GM12801 (cell line): Measurements from ENCODE around the gene TNC.

ENCODE experiments used
- TF ChIP-seq, protein P1 (sequence below): IDR thresholded peaks from one replicate; pipeline ENCODE4 v1.5.1; 2011; ENCODE audit warnings: control low read depth; ENCODE audit not compliant: insufficient read length; ENCODE audit errors: extremely low read depth

The TNC gene

DNA sequence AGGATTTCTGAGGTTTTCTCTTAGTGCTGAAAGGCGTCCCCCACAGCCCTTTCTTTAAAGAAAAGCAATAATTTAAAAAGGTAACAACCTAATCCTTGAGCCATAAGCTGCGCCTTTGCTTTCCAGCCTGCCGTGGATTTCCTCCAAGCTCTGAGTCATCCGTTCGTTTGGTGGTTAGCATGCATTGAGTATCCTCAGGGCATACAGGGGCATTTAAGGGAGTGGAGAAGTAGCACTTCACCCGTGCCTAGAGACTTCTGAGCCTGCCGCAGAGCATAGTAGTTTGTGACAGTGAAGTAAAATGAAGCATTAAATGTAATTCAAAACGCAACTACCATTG lies 892 bp upstream of the TNC start:
- TF ChIP-seq, protein P1, sequence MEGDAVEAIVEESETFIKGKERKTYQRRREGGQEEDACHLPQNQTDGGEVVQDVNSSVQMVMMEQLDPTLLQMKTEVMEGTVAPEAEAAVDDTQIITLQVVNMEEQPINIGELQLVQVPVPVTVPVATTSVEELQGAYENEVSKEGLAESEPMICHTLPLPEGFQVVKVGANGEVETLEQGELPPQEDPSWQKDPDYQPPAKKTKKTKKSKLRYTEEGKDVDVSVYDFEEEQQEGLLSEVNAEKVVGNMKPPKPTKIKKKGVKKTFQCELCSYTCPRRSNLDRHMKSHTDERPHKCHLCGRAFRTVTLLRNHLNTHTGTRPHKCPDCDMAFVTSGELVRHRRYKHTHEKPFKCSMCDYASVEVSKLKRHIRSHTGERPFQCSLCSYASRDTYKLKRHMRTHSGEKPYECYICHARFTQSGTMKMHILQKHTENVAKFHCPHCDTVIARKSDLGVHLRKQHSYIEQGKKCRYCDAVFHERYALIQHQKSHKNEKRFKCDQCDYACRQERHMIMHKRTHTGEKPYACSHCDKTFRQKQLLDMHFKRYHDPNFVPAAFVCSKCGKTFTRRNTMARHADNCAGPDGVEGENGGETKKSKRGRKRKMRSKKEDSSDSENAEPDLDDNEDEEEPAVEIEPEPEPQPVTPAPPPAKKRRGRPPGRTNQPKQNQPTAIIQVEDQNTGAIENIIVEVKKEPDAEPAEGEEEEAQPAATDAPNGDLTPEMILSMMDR: no peak

DNA sequence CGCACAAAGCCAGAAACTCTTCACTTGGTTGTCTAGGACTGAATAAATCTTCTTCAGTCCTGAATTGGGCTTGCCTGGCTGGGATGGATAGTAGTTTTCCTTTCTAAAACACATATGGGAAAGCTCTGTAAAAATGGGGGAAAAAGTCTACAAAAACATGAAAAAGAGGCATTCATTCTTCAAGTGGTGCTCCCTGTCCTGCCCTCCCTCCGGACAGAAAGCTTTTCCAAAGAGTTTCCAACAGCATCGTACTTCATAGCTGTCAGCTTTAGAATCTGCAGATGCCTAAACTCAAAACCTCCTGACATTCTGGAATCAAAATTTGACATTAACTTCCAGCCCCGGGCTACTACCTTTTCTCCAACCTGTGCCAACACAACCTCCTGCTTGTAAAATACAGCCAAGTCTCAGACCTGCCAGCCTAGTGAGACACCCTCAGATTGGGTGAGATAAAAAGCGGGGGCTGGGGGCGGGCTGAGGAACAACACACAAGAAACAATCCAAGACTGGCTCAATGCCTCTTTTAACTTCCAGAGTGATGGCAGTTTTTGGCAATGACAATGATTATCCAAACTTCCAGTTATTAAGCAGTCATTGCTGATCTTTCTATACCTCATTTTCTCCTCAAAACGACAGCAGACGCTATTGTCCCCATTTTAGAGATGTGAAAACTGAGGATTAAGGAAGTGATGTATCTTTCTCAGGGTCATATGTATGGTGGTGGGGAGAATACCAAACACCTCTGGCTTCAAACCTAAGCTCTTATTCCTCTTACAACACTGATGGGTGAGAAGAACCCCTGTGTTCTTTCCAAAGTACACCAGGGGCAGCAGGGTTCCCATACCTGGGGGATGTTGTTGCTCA lies 1.3 kb downstream of the TNC start:
- TF ChIP-seq, protein P1: no peak

DNA sequence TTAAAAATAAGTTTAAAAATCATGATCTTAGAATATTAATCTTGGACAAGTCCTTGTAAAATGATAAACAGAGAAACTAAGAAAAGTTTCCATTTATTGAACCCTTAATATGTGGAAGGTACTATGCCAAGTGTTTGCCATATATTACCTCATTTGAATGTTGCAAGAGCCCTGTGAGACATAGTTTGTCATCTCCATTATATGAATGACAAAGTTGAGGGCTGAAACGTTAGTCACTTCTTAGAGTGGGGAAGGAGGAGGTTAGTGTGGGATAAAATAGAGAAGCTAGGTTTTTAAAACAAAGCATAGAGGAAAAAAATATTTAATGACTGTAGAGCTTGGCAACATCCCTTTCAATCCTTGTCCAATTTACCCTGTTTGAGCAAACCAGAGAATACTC lies 2.0 kb downstream of the TNC start:
- TF ChIP-seq, protein P1: no peak

DNA sequence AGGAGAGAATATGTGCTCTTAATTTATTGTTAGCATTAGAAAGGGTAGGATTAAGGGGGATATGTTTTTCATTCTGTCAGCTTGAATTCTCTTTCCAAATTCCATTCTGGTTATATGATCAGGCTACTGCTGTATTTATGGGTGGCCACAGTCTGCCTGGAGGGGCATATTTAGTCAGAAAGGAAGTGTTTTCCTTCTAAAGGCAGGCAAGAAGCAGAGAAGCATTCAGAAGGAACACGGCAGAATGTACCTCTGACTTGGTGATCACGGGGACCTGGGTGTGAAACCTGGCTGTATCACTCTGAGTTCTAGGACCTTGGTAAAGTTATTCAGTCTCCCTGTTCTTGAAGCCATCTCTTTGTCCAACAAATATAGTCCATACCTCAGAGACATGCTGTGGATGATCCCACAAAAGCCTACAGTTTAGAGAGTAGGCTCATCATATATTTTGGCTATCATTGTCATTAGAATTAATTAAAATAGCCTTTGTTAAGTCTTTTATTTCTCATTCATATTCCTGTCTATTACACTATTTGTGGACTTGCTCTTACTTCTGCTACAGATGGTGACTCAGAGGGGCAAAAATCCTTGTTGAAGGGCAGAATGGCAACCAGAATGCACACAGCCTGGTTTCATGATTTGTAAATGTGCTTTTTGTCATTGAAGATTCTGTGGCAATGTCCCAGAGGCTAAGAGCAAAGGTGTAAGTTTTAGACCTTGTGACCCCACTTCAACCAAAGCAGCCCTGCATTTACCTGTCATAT lies 2.7 kb downstream of the TNC start:
- TF ChIP-seq, protein P1: no peak

DNA sequence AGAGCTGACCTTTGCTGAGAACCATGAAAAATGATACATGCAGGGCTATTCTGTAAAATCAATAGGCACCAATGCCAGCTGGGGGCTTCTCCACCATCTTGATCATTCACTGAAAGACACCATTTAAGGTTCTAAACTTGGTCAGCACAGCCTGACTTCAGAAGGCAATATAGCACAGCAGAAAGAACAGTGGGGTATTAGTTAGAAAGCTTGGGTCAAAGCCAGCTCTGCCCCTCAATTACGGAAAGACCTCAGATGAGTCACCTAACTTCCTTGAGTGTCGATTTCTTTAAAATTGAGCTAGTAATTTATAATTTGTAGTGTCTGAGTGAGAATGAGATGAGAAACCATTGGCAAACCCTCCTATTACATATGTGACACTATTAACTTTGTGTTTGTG lies 3.4 kb downstream of the TNC start:
- TF ChIP-seq, protein P1: no peak

DNA sequence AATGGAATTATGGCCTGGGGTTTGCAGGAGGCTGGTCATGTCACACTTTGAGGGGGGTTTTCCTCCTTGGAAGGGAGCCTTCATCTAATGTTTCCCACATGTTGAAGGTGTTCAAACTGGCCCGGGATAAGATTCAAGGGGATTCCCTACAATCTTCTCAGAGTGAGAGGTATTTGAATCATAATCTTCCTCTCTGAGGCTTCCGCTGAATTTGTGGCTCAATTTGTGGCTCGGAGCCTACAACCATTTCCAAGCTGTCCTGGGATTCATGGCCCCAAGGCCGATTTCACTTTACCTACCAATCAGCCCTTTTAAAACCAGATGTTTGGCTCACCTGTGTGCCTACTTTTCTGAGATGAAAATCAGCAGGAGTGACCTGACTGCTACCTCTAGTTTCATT lies 3.9 kb downstream of the TNC start:
- TF ChIP-seq, protein P1: no peak

DNA sequence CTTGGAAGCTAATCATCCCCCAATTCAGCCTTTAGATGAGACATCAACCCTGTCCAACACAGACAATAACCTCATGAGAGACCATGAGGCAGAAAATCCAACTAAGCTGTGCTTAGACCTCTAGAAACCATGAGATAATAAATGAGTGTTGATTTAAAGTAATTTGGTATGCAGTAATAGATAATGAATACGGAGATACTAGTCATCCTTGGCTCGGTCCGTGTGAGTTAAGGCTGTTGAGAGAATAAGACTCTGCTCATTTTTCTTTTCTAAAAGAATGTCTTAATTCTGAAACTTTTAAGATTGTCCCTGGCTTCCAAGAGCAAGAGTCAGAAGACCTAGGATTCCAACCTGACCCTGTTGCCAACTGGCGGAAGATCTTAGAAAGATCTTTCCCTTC lies 6.1 kb downstream of the TNC start:
- TF ChIP-seq, protein P1: no peak
